ENCODE data around the gene ACAD10.

DNA sequence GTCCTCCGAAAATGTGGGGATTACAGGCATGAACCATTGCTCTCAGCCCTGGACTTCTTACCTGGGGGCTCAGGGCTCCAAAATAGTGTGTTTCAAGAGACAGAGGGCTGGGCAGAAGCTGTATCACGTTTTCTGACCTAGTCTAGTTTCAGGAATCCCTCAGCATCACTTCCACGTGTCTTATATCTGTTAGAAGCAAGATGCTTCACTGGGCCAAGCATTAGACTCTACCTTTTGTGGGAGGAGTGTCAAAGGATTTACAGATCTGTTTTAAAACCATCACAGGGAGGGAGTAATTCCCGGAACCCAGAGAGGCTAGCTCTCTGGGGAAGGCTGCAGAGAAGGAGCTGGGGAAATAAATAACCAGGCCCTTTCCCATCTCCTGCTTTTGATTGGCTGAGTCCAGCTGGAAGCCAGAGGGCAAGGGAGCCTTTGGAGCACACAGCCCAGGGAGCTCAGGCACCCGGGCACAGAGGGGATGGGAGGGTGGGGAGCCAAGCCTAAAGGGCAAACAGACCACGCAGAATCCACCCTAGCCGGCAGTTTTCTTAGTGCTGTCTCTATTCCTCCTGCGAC is 47.6 kb downstream of the ACAD10 start:
- TF ChIP-seq, protein P1, sequence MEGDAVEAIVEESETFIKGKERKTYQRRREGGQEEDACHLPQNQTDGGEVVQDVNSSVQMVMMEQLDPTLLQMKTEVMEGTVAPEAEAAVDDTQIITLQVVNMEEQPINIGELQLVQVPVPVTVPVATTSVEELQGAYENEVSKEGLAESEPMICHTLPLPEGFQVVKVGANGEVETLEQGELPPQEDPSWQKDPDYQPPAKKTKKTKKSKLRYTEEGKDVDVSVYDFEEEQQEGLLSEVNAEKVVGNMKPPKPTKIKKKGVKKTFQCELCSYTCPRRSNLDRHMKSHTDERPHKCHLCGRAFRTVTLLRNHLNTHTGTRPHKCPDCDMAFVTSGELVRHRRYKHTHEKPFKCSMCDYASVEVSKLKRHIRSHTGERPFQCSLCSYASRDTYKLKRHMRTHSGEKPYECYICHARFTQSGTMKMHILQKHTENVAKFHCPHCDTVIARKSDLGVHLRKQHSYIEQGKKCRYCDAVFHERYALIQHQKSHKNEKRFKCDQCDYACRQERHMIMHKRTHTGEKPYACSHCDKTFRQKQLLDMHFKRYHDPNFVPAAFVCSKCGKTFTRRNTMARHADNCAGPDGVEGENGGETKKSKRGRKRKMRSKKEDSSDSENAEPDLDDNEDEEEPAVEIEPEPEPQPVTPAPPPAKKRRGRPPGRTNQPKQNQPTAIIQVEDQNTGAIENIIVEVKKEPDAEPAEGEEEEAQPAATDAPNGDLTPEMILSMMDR (IDR thresholded peaks at IDR 0.05): no peak
- TF ChIP-seq TCF7L2 (IDR thresholded peaks at IDR 0.05; ENCODE audit: low read depth, low read length) (no peak), SIN3A (IDR thresholded peaks at IDR 0.05; ENCODE audit: borderline replicate concordance, insufficient read depth, low read depth, low read length) (no peak)
- TF ChIP-seq, protein P2, sequence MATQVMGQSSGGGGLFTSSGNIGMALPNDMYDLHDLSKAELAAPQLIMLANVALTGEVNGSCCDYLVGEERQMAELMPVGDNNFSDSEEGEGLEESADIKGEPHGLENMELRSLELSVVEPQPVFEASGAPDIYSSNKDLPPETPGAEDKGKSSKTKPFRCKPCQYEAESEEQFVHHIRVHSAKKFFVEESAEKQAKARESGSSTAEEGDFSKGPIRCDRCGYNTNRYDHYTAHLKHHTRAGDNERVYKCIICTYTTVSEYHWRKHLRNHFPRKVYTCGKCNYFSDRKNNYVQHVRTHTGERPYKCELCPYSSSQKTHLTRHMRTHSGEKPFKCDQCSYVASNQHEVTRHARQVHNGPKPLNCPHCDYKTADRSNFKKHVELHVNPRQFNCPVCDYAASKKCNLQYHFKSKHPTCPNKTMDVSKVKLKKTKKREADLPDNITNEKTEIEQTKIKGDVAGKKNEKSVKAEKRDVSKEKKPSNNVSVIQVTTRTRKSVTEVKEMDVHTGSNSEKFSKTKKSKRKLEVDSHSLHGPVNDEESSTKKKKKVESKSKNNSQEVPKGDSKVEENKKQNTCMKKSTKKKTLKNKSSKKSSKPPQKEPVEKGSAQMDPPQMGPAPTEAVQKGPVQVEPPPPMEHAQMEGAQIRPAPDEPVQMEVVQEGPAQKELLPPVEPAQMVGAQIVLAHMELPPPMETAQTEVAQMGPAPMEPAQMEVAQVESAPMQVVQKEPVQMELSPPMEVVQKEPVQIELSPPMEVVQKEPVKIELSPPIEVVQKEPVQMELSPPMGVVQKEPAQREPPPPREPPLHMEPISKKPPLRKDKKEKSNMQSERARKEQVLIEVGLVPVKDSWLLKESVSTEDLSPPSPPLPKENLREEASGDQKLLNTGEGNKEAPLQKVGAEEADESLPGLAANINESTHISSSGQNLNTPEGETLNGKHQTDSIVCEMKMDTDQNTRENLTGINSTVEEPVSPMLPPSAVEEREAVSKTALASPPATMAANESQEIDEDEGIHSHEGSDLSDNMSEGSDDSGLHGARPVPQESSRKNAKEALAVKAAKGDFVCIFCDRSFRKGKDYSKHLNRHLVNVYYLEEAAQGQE (IDR thresholded peaks at IDR 0.05; ENCODE audit: insufficient read depth in 1 of 2, low read depth in 2 of 2, low read length in 1 of 2): no peak
